NOMO-1 (cell line): Measurements from ENCODE around the gene KRTAP1-5.
"Not testable (repeated sequence)": the region's sequence is repeated elsewhere in the genome, so short reads cannot be mapped to it uniquely, and the experiment has no call there.

Source experiments
- DNase-seq, 2 experiments: peaks; one replicate each; lab custom pipeline; 2025; ENCODE audit not compliant: unreplicated experiment in 2 of 2; lab: John Stamatoyannopoulos, UW

The KRTAP1-5 gene

DNA sequence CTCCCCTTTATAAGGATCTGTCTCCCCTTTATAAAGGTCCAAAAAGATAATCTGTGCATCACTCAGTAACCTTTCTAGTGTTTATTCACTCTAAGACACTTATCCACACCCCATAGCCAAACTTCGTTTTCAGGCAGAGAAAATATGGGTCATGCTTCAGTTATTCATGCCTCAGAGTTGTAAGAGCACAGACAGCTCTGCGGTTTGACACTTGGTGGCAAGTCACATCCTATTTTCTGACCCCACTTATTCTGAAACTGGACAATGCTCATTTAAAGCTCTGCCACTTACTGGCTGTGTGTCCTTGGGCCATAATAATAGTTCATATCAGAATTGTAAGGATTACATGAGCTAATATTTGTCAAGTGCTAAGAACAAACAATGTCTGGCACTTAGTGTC is 22.1 kb upstream of the KRTAP1-5 start:
- DNase-seq: no peak

DNA sequence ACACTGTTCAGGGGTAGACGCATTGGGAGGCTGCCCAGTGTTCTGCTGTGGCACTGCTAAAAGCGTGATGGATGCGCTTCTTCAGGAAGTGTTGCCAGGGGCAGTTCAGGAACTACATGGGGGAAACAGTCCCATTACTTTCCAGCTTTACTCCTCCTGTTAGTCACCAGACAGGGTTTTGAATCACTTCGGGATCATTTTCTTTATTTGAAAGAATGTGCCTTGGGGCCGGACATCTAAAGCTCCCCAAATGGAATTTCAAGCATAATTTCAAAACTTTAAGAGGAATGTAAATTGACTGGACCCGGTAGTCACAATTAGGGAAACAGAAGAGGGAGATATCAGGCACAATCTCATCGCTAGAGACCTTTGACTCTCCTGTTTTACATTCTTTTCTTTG is 21.4 kb upstream of the KRTAP1-5 start:
- DNase-seq: no peak

DNA sequence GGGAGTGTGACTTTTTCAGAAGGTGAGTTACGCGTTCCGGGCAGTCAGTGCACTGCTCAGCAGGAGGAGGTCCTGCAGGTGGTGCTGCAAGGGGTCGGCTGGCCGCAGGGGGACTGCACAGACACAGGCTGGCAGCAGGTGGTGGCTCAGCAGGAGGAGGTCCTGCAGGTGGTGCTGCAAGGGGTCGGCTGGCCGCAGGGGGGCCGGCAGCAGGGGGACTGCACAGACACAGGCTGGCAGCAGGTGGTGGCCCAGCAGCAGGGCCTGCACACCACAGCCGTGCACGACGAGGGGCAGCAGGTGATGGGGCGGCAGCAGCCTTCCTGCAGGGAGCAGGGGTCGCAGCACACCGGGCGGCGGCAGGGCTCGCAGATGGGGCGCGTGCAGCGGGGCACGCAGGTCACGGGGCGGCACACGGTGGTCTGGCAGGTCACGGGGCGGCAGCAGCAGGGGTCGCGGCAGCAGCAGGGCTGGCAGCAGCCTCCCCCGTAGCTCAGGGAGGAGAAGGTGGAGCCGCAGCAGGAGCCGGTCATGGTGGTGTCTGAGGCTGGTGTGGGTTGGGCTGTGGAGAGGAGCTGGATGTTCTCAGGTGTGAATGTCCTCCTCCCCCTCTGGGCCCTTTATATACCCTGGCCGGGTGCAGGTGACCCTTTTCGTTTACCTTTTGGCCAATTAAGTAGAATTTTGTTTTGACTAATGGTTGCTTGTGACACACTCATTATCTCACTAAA is 19.9 kb upstream of the KRTAP1-5 start, which contains the start of gene KRTAP2-1:
Gene KRTAP2-1, minus strand, starts transcription at position 582 of the 731 bp plus-strand sequence. Its CDS starts 49 bp downstream, at position 533.
- not testable (repeated sequence) for DNase-seq

DNA sequence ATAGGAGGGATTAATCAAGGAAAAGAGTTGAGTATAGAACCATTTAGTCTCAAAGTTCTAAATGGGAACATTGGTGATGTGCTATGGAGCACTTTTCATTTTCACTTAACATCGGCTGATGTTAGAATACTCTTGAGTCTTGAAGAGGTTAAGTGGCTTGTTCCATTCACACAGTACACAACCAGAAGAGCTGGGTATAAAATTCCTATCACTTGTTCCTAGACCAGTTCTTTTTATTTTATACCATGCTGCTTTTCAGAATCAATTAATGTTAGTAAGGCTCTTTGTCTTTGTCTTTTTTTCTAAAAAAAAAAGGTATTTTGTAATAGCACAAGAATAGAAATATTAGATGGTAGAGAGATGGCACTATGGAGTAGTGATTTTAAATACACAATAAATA is 15.9 kb upstream of the KRTAP1-5 start:
- no peak for DNase-seq

DNA sequence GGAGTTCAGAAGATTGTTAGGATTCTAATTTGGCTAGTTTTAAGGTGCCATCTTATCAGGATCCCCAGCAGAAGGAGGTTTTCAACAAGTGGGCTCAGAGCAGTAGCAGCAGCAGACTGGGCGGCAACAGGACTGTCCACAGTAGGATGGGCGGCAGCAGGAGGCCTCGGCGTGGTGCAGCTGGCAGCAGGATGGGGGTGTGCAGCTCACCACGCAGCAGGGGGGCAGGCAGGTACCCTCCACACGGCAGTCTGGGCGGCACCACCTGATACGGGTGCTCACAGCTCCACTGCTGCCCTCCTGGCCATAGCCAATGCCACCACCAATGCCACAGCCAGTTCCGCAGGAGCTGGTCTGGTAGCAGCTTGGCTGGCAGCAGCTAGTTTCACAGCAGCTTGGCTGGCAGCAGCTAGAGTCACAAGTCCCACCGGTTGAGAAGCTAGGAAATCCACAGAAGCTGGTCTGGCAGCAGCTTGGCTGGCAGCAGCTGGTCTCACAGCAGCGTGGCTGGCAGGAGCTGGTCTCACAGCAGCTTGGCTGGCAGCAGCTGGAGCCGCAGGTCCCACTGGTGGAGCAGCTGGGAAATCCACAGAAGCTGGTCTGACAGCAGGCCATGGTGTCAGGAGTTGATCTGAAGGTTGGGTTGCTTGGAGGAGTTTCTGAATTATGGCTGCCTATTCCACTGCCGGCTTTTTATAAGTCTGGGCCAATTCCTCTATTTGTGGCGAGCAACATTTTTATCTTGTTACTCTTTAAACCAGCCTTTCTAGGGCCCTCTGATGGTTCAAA is 14.0 kb upstream of the KRTAP1-5 start, which contains the start of gene KRTAP1-1:
Gene KRTAP1-1, minus strand, starts transcription at position 668 of the 789 bp plus-strand sequence. Its CDS starts 53 bp downstream, at position 615.
- not testable (repeated sequence) for DNase-seq

DNA sequence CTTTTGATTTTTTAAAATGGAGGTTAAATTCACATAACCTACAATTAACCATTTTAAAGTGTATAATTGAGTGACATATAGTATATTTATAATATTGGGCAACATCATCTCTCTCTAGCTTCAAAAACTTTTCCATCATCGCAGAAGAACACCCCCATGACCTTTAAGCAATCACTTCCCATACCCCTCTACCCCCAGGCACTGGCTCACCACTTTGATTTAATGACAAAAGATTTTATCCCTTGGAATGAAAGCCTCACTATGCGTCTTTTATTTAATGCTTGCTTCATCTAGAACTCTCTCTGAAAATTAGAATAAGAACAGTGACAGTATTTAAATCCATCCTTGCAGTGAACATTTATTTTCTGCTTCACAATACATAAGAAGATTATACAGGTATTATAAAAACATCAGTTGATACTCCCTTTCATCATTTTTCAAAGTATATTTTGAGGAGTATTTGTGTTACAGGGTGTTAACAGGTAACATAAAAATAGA is 10.9 kb upstream of the KRTAP1-5 start:
- no peak for DNase-seq

DNA sequence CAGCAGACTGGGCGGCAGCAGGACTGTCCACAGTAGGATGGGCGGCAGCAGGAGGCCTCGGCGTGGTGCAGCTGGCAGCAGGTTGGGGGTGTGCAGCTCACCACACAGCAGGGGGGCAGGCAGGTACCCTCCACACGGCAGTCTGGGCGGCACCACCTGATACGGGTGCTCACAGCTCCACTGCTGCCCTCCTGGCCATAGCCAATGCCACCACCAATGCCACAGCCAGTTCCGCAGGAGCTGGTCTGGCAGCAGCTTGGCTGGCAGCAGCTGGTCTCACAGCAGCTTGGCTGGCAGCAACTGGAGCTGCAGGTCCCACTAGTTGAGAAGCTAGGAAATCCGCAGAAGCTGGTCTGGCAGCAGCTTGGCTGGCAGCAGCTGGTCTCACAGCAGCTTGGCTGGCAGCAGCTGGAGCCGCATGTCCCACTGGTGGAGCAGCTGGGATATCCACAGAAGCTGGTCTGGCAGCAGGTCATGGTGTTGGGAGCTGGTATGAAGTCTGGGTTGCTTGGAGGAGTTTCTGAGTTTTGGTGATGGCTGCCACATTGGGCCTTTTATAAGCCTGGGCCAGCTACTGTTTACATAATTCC is 7.4 kb upstream of the KRTAP1-5 start, which contains the start of gene KRTAP1-3:
Gene KRTAP1-3, minus strand, starts transcription at position 529 of the 590 bp plus-strand sequence. Its CDS starts 53 bp downstream, at position 476.
- DNase-seq: not testable (repeated sequence)

DNA sequence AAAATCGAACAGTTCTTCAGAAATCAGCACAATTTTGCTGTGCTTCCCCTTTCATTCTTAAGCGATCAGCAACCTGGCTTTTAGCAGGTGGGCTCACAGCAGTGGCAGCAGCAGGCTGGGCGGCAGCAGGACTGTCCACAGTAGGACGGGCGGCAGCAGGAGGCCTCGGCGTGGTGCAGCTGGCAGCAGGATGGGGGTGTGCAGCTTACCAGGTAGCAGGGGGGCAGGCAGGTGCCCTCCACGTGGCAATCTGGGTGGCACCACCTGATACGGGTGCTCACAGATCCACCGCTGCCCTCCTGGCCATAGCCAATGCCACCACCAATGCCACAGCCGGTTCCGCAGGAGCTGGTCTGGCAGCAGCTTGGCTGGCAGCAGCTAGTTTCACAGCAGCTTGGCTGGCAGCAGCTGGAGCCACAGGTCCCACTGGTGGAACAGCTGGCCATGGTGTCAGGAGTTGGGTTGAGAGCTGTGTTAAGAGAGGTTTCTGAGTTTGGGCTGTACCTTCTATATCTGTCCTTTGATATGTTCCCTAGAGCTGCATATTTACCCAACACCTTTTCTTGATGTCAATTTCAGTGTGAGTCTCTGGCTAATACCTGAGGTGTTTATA is 2.7 kb upstream of the KRTAP1-5 start, which contains the start of gene KRTAP1-4:
Gene KRTAP1-4, minus strand, starts transcription at position 563 of the 613 bp plus-strand sequence. Its CDS starts 117 bp downstream, at position 446.
- DNase-seq: no peak

DNA sequence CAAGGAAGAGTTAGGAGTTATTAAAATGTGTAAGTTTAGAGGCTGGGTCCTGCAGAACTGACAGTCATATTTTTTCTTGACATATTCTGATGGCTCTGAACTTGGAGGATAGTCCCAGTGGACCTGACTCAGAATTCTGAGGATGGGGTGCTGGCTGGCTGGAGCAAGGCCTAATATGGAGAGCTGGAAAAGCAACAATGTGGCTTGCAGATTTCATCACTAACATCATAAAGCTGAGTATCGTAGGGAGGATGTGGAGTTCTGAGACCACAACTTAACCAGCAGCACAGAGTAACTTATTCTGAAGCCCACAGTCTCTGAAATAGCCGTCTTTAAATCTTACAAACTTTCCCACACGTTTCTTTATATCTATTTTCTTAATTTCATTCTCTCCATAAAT is 2.3 kb downstream of the KRTAP1-5 start:
- no peak for DNase-seq

DNA sequence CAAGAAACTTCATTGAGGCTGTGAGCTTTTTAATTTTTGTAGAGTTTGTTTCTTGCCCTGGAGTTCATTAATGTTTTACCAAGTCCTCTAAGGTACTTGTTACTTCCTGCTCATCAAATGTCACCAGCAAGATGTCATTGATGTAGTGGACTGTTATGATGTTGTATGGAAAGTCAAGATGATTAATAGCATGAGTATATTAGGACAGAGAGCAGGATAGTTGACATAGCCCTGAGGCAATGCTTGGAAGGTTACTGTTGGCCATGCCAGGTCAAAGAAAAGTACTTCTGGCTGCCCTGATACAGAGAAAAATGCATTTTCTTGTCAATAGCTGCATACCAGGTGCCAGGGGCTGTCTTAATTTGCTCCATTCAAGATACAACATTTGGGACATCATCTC is 6.7 kb downstream of the KRTAP1-5 start:
- DNase-seq: no peak

DNA sequence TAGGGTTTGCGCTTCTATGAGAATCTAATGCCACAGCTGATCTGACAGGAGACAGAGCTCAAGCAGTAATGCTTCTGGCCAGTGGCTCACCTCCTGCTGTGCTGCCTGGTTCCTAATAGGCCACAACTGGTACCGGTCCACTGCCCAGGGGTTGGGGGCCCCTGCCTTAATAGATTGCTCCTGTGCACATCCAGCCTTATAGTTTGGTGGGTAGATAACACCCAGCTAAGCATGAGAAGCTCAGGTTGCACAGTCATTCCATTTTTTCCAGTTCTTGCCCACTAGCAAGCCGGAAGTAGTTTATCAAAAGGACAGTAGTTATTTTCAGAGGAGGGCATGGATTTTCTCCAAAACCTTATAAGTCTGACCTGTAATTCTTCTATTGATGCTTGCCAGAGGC is 7.6 kb downstream of the KRTAP1-5 start:
- DNase-seq: no peak

DNA sequence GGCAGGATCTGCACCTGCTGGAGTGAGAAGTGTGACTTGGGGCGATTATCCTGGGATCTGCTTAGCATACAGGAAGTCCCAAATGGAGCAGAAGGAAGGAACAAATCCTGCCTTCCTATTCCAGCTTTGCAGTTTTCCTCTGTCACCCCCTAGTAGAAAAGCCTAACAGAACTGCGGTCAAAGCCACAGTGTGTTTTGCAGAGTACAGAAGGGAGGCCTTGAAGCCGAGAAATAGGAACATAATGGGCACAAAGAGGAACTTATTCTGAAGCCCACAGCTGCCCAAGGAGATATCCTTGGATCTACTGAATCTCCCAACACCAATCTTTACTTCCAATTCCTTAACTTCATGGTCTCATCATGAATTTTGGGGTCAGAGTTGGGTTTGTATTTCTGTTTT is 8.5 kb downstream of the KRTAP1-5 start:
- no peak for DNase-seq

DNA sequence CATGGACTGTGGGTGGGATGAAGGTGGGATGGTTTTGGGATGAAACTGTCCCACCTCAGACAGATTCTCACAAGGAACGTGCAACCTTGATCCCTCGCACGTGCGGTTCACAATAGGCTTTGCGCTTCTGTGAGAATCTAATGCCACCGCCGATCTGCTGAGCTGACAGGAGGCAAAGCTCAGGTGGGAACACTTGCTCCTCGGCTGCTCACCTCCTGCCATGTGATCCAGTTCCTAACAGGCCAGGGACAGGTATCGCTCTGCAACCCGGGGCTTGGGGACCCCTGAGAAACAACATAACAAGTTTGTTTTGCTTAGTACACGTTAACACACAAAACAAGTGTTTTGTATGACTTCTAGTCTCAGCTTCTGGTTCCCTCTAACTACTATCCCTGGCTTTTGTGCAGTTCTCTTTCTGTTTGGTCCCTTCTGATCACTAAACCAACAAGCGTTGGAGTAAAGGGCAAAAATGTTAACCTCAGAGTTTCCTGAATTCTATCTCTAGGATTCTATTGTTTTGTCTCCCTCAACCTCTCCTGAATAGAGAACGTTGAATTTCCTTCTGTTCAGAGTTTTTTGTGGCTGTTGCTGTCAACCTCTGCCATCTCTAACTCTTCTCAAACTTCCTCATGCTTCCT is 10.3 kb downstream of the KRTAP1-5 start:
- DNase-seq: no peak

DNA sequence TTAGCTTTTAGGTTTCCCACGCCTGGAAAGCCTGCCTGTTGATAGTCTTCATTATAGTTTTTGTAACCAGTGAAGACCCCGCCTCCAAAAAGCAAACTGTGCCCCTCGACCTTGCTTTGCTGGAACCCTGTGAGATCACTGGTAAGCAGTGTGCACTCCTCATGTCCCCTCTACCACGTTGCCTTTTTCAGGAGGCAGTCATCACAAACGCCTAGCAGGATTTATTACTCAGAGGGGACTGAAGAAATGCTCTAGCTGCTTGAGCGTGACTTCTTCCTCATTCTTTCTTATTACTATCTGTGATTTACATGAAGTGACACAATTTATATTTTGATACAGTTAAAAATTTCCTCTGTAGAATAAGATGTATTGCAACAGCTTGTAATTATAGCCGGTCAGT is 11.6 kb downstream of the KRTAP1-5 start:
- DNase-seq: no peak

DNA sequence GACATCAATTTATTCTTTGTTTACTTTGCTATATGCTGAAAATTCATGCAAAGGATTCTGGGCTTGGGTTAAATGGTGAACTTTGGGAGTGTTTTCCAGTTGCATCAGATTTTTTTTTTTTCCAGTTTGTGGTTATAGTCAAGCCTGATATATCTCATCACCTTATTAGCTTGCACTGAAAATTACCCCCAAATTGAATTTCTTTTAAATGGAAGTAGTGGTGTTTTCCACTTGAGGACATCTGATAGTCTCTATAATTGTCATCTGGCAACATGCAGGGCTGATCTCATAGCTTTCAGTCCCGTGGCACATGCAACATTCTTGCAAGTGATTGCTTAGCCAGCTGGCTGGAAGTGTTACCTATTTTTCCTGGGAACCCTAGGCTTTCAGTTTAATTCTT is 13.4 kb downstream of the KRTAP1-5 start:
- DNase-seq: no peak

DNA sequence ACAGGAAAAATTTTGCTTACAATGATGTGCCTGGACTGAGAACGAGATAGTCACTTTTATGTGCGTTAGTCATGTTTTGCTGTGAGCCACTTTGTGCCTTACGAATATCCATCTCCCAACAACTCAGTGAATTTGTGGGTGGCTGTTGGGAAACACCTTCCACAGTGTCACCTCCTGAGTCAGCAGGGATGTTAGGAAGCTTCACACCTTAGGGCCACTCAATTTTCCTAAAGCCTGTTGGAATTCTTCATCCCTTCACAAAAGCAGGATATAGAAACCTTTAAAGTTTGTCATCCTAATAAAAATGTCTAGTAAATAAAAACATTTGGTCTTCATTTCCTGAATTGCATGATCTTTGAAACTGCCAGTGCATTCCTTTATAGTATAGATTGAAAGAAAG is 13.8 kb downstream of the KRTAP1-5 start:
- DNase-seq: no peak

DNA sequence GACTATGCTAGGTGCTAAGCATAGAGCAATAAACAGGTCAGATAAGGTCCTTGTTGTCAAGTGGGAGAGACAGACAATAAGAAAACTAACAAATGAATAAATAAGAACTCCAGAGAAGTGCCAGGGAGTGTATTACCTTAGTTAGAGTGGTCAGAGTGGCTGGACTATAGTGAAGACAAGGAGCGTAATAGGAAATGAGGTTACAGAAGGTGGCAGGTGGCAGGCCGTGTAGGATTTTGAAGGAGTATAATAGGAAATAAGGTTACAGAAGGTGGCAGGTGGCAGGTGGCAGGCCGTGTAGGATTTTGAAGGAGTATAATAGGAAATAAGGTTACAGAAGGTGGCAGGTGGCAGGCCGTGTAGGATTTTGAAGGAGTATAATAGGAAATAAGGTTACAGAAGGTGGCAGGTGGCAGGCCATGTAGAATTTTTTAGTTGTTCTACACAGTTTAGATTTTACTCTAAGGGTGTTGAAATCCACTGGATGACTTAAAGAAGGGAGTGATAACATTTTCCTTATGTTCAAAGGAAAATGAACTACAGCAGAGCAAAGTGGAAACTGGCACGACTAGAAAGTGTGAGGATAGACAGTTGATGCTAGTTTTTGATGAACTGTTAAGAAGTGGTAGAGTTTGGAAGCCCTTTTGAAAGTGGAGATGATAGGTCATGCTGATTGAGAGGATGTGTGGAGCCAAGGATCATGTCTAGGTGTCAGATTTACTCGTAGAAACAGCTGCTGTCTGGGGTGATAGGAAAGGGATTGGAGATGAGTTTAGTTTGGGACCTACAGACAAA is 14.5 kb downstream of the KRTAP1-5 start:
- DNase-seq: no peak

DNA sequence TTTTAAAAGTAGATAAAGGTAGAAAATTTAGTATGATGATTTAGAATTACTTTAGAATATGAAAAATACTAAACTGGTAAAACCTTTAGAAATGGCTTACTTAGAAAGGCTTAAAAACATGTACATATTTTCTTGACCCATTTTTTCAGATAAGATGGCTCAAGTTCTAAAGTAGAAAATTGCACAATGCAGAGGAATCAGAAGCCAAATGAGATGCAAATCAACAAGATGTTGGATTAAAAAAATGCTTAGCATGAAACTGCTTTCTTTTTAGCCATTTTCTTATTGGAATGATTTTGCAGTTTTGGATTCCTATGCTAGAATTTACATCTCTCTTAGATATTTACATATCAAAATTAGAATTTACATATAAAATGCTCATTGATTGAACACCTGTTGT is 16.6 kb downstream of the KRTAP1-5 start:
- no peak for DNase-seq

DNA sequence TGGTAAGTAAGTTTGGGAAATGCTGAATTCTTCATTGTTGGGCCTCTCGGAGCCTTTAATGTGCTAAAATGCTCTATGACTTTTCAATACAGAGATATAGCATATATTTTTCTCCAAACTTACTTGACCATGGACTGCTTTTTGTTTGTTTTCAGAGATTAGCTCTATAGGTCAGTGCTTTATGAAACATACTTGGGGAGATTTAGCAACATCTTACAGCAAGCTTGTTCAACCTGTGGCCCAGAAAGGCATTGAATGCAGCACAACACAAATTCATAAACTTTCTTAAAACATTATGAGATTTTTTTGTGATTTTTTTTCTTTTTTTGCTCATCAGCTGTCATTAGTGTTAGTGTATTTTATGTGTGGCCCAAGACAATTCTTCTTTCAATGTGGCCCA is 17.1 kb downstream of the KRTAP1-5 start:
- no peak for DNase-seq
